ENCODE data around the gene SPARC. TPM values are rescaled to one million over a fixed set of nuclear protein-coding genes. Genes with fewer than 3 reads are reported as not detected.

Gene SPARC
- polyA plus RNA-seq, 1 donor (not counting 4 experiments of a cell fraction or from before 2014, with no cell fraction given), result 397 TPM

DNA sequence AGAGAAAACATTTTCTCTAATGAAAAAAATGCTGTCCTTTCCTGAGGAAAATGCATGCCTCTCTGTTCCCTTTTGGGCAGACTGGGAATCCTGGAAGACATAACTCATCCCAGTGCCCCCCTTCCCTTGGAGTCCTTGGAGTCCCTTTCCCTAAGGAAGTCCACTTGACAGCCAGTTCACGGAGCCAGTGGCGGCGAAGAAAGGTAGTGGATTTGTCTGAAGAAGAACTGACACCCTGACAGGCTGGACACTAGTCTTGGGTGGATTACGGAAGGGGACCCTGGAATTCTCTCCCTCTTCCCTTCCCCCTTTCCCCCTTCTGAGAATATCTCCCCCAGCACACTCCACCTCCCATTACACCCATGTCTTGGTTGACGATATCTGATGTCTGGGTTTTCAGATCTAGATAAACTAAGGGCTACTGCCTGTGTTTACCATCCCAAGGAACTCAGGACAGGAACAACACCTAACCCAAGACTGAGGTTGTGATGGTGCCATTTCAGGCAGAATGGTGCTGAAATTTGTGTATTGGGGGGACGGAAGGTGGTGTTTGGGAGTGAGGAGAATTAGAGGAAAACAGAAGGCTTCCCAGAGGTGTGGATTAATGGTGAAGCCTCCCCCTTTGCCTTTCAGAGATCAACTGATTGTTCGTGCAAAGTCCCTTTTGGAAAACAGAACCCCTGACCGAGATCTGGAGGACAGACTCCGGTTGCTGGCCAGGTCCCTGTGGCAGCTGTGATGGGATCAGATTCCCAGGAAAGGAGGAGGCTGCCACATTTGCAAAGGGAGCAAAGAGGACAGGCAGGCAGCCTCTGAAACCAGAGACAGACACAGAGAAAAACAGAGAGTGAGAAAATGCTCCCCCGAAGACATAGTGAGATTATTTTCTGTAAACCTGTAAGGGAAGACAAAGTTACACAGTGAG lies 704 bp downstream of the SPARC start:
- H3K27me3 ChIP-seq (ENCODE audit: control insufficient read depth, extremely low read depth, insufficient read depth, low read length), result no peaks in the 10 kb centered on the region
- H3K79me2 ChIP-seq (ENCODE audit: control insufficient read depth, insufficient read depth, low read length), result peaks cover 43% of the 10 kb centered on the region
- H3K9me1 ChIP-seq (ENCODE audit: control insufficient read depth, extremely low read depth, insufficient read depth, low read length), result no peaks in the 10 kb centered on the region
- H3K36me3 ChIP-seq (ENCODE audit: control insufficient read depth in 2 of 2, extremely low read depth in 1 of 2, insufficient read depth in 2 of 2, low read length in 2 of 2), result peaks cover 1 to 4% of the 10 kb centered on the region in 2 experiments
- FAIRE-seq, result no peak
- TF ChIP-seq, protein P1, sequence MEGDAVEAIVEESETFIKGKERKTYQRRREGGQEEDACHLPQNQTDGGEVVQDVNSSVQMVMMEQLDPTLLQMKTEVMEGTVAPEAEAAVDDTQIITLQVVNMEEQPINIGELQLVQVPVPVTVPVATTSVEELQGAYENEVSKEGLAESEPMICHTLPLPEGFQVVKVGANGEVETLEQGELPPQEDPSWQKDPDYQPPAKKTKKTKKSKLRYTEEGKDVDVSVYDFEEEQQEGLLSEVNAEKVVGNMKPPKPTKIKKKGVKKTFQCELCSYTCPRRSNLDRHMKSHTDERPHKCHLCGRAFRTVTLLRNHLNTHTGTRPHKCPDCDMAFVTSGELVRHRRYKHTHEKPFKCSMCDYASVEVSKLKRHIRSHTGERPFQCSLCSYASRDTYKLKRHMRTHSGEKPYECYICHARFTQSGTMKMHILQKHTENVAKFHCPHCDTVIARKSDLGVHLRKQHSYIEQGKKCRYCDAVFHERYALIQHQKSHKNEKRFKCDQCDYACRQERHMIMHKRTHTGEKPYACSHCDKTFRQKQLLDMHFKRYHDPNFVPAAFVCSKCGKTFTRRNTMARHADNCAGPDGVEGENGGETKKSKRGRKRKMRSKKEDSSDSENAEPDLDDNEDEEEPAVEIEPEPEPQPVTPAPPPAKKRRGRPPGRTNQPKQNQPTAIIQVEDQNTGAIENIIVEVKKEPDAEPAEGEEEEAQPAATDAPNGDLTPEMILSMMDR (optimal IDR thresholded peaks at IDR 0.05 in 1 of 3, IDR thresholded peaks at IDR 0.05 in 1 of 3, conservative IDR thresholded peaks at IDR 0.05 in 1 of 3; ENCODE audit: extremely low read depth in 1 of 3, insufficient read depth in 2 of 3, low read length in 3 of 3), result no peak
- TF ChIP-seq EZH2 (IDR thresholded peaks at IDR 0.05; ENCODE audit: low read length), result no peak
- no peak overlapping the region for H2AFZ ChIP-seq (ENCODE audit: control insufficient read depth, low read length)
- H3K4me1 ChIP-seq (ENCODE audit: control insufficient read depth, extremely low read depth, insufficient read depth, low read length), result peaks cover 33% of the 10 kb centered on the region
- dilution Hi-C loops (cut with MboI; ENCODE audit: extremely low pct_ligation_motif_present, low sequenced_read_pairs), result no loop called here
- H4K20me1 ChIP-seq (ENCODE audit: control insufficient read depth, extremely low read depth, insufficient read depth, low read length), result no peaks in the 10 kb centered on the region
- peak overlapping the region; percentile 94 for H3K4me2 ChIP-seq (ENCODE audit: control insufficient read depth, extremely low read depth, insufficient read depth, low read depth, low read length)
- H3K4me3 ChIP-seq (ENCODE audit: control insufficient read depth in 2 of 3, extremely low read depth in 1 of 3, insufficient read depth in 2 of 3, low read depth in 1 of 3, low read length in 3 of 3), result peak overlapping the region; percentile 59 to 86 (median 86)
- H3K9me3 ChIP-seq (ENCODE audit: control insufficient read depth, low read depth, low read length), result no peaks in the 10 kb centered on the region
- H3K27ac ChIP-seq (ENCODE audit: control insufficient read depth, insufficient read depth, low read length), result peak overlapping the region; percentile 63
- no peak for DNase-seq (ENCODE audit: low read depth, low spot score)
- H3K9ac ChIP-seq (ENCODE audit: control insufficient read depth, extremely low read depth, insufficient read depth, low read length), result peak overlapping the region; percentile 80

DNA sequence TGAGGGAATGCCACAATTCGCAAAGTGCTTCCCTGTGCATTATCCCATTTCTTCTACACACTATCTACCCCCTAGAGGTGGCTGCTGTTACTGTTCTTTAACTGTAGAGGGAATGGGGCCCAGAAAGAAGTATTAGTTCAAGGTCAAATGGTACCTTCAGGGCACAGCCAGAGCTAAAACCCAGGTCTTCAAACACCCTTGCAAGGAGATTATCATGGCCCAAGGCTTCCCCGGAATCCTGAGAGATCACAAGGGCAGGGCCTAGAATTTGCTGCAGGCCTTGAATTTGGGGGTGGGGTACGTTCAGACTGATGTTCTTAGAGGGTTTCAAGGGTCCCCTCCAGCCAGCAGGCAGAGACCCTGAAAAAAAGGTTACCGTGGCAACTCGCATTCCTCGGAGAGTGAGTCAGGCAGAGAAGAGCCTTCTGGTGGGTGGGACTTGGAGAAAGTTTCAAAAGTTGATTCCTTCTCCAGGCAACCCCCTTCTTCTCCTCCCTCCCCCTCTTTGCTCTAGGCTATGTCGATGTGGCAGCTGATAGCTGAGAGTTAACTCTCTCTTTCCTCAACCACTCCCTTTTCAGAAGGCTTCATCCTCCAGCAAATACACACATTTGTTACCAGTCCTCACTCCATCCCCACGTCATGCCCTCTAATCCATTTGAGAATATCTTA lies 1.9 kb downstream of the SPARC start:
- H3K9ac ChIP-seq (ENCODE audit: control insufficient read depth, extremely low read depth, insufficient read depth, low read length), result peak overlapping the region; percentile 80
- H3K27ac ChIP-seq (ENCODE audit: control insufficient read depth, insufficient read depth, low read length), result peak overlapping the region; percentile 63
- peaks cover 33% of the 10 kb centered on the region for H3K4me1 ChIP-seq (ENCODE audit: control insufficient read depth, extremely low read depth, insufficient read depth, low read length)
- H3K27me3 ChIP-seq (ENCODE audit: control insufficient read depth, extremely low read depth, insufficient read depth, low read length), result no peaks in the 10 kb centered on the region
- H3K79me2 ChIP-seq (ENCODE audit: control insufficient read depth, insufficient read depth, low read length), result peaks cover 53% of the 10 kb centered on the region
- dilution Hi-C loops (cut with MboI; ENCODE audit: extremely low pct_ligation_motif_present, low sequenced_read_pairs), result no loop called here
- H3K36me3 ChIP-seq (ENCODE audit: control insufficient read depth in 2 of 2, extremely low read depth in 1 of 2, insufficient read depth in 2 of 2, low read length in 2 of 2), result peaks cover 1 to 4% of the 10 kb centered on the region in 2 experiments
- H2AFZ ChIP-seq (ENCODE audit: control insufficient read depth, low read length), result no peak overlapping the region
- H3K9me3 ChIP-seq (ENCODE audit: control insufficient read depth, low read depth, low read length), result no peaks in the 10 kb centered on the region
- DNase-seq (ENCODE audit: low read depth, low spot score), result peak; percentile 78
- peak; percentile 90 for FAIRE-seq
- H3K9me1 ChIP-seq (ENCODE audit: control insufficient read depth, extremely low read depth, insufficient read depth, low read length), result no peaks in the 10 kb centered on the region
- no peaks in the 10 kb centered on the region for H4K20me1 ChIP-seq (ENCODE audit: control insufficient read depth, extremely low read depth, insufficient read depth, low read length)
- no peak for TF ChIP-seq EZH2 (IDR thresholded peaks at IDR 0.05; ENCODE audit: low read length)
- TF ChIP-seq, protein P1 (optimal IDR thresholded peaks at IDR 0.05 in 1 of 3, IDR thresholded peaks at IDR 0.05 in 1 of 3, conservative IDR thresholded peaks at IDR 0.05 in 1 of 3; ENCODE audit: extremely low read depth in 1 of 3, insufficient read depth in 2 of 3, low read length in 3 of 3), result peak; percentile 29 to 38 (median 36)
- peak overlapping the region; percentile 94 for H3K4me2 ChIP-seq (ENCODE audit: control insufficient read depth, extremely low read depth, insufficient read depth, low read depth, low read length)
- H3K4me3 ChIP-seq (ENCODE audit: control insufficient read depth in 2 of 3, extremely low read depth in 1 of 3, insufficient read depth in 2 of 3, low read depth in 1 of 3, low read length in 3 of 3), result peak overlapping the region; percentile 59 to 86 (median 86)

All from keratinocyte (primary cell).